H1 (cell line): ENCODE data around the gene CXCL17. TPM values are rescaled to one million over a fixed set of nuclear protein-coding genes. Genes with fewer than 3 reads are reported as not detected.

Experiments
- CTCF ChIA-PET: fragments of 300-600 bp; sonication (Branson Sonifier 250); formaldehyde crosslinking; loops from one replicate; lab custom pipeline; 2021; ENCODE audit not compliant: partially characterized antibody; lab: Charles Lee
- POLR2A ChIA-PET: fragments of 300-600 bp; sonication (Branson Sonifier 250); formaldehyde crosslinking; loops from one replicate; lab custom pipeline; 2021; ENCODE audit warnings: inconsistent platforms; ENCODE audit not compliant: partially characterized antibody; lab: Charles Lee
- DNase-seq, 2 experiments: peaks; one replicate each; pipeline versions ENCODE4 v3.0.0 to v3.0.0-alpha.2; 2010 to 2022; ENCODE audit warnings: low spot score in 2 of 2, low read depth in 1 of 2, mixed read lengths in 1 of 2
- FAIRE-seq: peaks from 2 replicates; lab custom pipeline; 2011; peaks lifted over from hg19 to GRCh38; lab: Jason Lieb, UNC
- H2AFZ ChIP-seq: 2 replicates; pipeline ENCODE4 v1.8.1; 2012; ENCODE audit warnings: low read length, inconsistent platforms
- H2AK5ac ChIP-seq: 2 replicates; pipeline ENCODE4 v1.6.1; 2013; ENCODE audit warnings: low read depth, low read length
- H2BK120ac ChIP-seq: replicated peaks from 2 replicates; pipeline ENCODE3; 2013; ENCODE audit warnings: low read depth, low read length, inconsistent platforms
- H2BK12ac ChIP-seq: 2 replicates; pipeline ENCODE4 v1.6.1; 2013; ENCODE audit warnings: low read depth, low read length
- H2BK15ac ChIP-seq: 2 replicates; pipeline ENCODE4 v1.6.1; 2013; ENCODE audit warnings: low read length
- H2BK20ac ChIP-seq: 2 replicates; pipeline ENCODE4 v1.6.1; 2013; ENCODE audit warnings: low read length
- H2BK5ac ChIP-seq: 2 replicates; pipeline ENCODE4 v1.6.1; 2013; ENCODE audit warnings: low read depth, low read length
- H3K14ac ChIP-seq: 2 replicates; pipeline ENCODE4 v1.6.1; 2013; ENCODE audit warnings: inconsistent platforms; ENCODE audit not compliant: insufficient read length
- H3K18ac ChIP-seq: 2 replicates; pipeline ENCODE4 v1.6.1; 2013; ENCODE audit warnings: low read length; ENCODE audit errors: extremely low read depth
- H3K23ac ChIP-seq: 2 replicates; pipeline ENCODE4 v1.6.1; 2013; ENCODE audit warnings: inconsistent platforms; ENCODE audit not compliant: insufficient read length
- H3K23me2 ChIP-seq: 2 replicates; pipeline ENCODE4 v1.6.1; 2013; ENCODE audit warnings: low read depth, low read length
- H3K27ac ChIP-seq: 2 replicates; pipeline ENCODE4 v1.6.1; 2011; ENCODE audit warnings: low read depth, low read length, inconsistent platforms
- H3K27me3 ChIP-seq, 4 experiments: replicated peaks in 1 of 4; 1 replicate in 1 of 4; 2 replicates in 3 of 4; pipeline versions ENCODE4 v1.6.1 to v1.8.1; 2011 to 2013; ENCODE audit warnings: low read length in 3 of 4, mild to moderate bottlenecking in 3 of 4, inconsistent platforms in 2 of 4, mixed read lengths in 2 of 4, moderate library complexity in 1 of 4; ENCODE audit not compliant: control insufficient read depth in 3 of 4, insufficient read depth in 3 of 4; ENCODE audit errors: extremely low read depth in 1 of 4
- H3K36me3 ChIP-seq, 4 experiments: 2 replicates each; pipeline versions ENCODE4 v1.6.1 to v1.8.1; 2011 to 2013; ENCODE audit warnings: mild to moderate bottlenecking in 4 of 4, low read length in 3 of 4, moderate library complexity in 2 of 4, control low read depth in 1 of 4, inconsistent platforms in 1 of 4; ENCODE audit not compliant: insufficient read depth in 4 of 4, control insufficient read depth in 2 of 4
- H3K4ac ChIP-seq: replicated peaks from 2 replicates; pipeline ENCODE3; 2013; ENCODE audit warnings: low read length, low read depth, mixed read lengths, inconsistent platforms; ENCODE audit not compliant: insufficient read length
- H3K4me1 ChIP-seq, 4 experiments: replicated peaks in 1 of 4; 1 replicate in 1 of 4; 2 replicates in 3 of 4; pipeline versions ENCODE4 v1.6.1 to v1.8.1; 2011 to 2013; ENCODE audit warnings: low read length in 3 of 4, inconsistent platforms in 2 of 4, mixed read lengths in 1 of 4; ENCODE audit not compliant: insufficient read depth in 4 of 4, control insufficient read depth in 3 of 4
- H3K4me2 ChIP-seq, 2 experiments: 2 replicates each; pipeline versions ENCODE4 v1.6.1 to v1.8.1; 2011 to 2013; ENCODE audit warnings: low read depth in 2 of 2, low read length in 2 of 2, control low read depth in 1 of 2, inconsistent platforms in 1 of 2, mild to moderate bottlenecking in 1 of 2; ENCODE audit not compliant: insufficient read depth in 1 of 2
- H3K4me3 ChIP-seq, 4 experiments: fragments of 200-600, 300-600 bp in 1 of 4; sonication (generic), shearing (Covaris generic), sonication (Bioruptor Twin) in 1 of 4; 2 replicates each; pipeline versions ENCODE4 v1.5.1 to v1.8.1; 2011 to 2016; ENCODE audit warnings: low read length in 4 of 4, low read depth in 3 of 4, control low read depth in 2 of 4, inconsistent platforms in 2 of 4, mild to moderate bottlenecking in 2 of 4, mixed read lengths in 1 of 4, moderate library complexity in 1 of 4; ENCODE audit not compliant: insufficient read depth in 2 of 4; ENCODE audit errors: extremely low read depth in 1 of 4
- H3K56ac ChIP-seq: replicated peaks from 2 replicates; pipeline ENCODE3; 2013; ENCODE audit warnings: low read depth, mild to moderate bottlenecking, mixed read lengths, low read length, inconsistent platforms; ENCODE audit not compliant: insufficient read length
- H3K79me1 ChIP-seq: 2 replicates; pipeline ENCODE4 v1.6.1; 2013; ENCODE audit warnings: low read depth, low read length, control low read depth
- H3K79me2 ChIP-seq, 2 experiments: 2 replicates each; pipeline versions ENCODE4 v1.6.1 to v1.8.1; 2012 to 2013; ENCODE audit warnings: low read length in 2 of 2, mild to moderate bottlenecking in 2 of 2, inconsistent platforms in 1 of 2; ENCODE audit not compliant: insufficient read depth in 2 of 2, control insufficient read depth in 1 of 2
- H3K9ac ChIP-seq, 4 experiments: replicated peaks in 1 of 4; 1 replicate in 1 of 4; 2 replicates in 3 of 4; pipeline versions ENCODE4 v1.6.1 to v1.8.1; 2011 to 2013; ENCODE audit warnings: low read depth in 3 of 4, low read length in 3 of 4, control low read depth in 2 of 4, mild to moderate bottlenecking in 2 of 4, moderate library complexity in 2 of 4, inconsistent platforms in 1 of 4; ENCODE audit errors: extremely low read depth in 1 of 4
- H3K9me3 ChIP-seq, 2 experiments: 2 replicates each; pipeline versions ENCODE4 v1.6.1 to v1.8.1; 2012 to 2013; ENCODE audit warnings: mild to moderate bottlenecking in 2 of 2, moderate library complexity in 2 of 2, control low read depth in 1 of 2, inconsistent platforms in 1 of 2, low read depth in 1 of 2, low read length in 1 of 2, mixed read lengths in 1 of 2; ENCODE audit not compliant: insufficient read depth in 2 of 2
- H4K20me1 ChIP-seq, 2 experiments: replicated peaks in 1 of 2; 2 replicates each; pipeline versions ENCODE3 to v1.8.1; 2011 to 2013; ENCODE audit warnings: inconsistent platforms in 2 of 2, low read length in 2 of 2, mild to moderate bottlenecking in 1 of 2; ENCODE audit not compliant: insufficient read depth in 2 of 2, control insufficient read depth in 1 of 2
- H4K5ac ChIP-seq: 2 replicates; pipeline ENCODE4 v1.6.1; 2013; ENCODE audit warnings: low read length, low read depth, mixed read lengths, inconsistent platforms; ENCODE audit not compliant: insufficient read length
- H4K8ac ChIP-seq: 2 replicates; pipeline ENCODE4 v1.8.0; 2013; ENCODE audit warnings: mild to moderate bottlenecking, moderate library complexity, low read length, inconsistent platforms; ENCODE audit not compliant: insufficient read depth; ENCODE audit errors: extremely low read depth
- H4K91ac ChIP-seq: replicated peaks from 2 replicates; pipeline ENCODE3; 2013; ENCODE audit warnings: low read length, mixed read lengths, inconsistent platforms; ENCODE audit not compliant: insufficient read length
- CREB1 ChIP-seq: IDR thresholded peaks from 2 replicates; pipeline ENCODE4 v1.6.1; 2012; ENCODE audit warnings: inconsistent platforms
- JUN ChIP-seq: IDR thresholded peaks from 2 replicates; pipeline ENCODE4 v1.6.1; 2011; ENCODE audit warnings: low read depth, mild to moderate bottlenecking, improper control_type of control experiment, low read length
- KDM4A ChIP-seq: IDR thresholded peaks from one replicate; pipeline ENCODE4 v1.7.1; 2012; ENCODE audit warnings: low read depth, mild to moderate bottlenecking, moderate library complexity, low read length, inconsistent platforms; ENCODE audit not compliant: severe bottlenecking
- POLR2A ChIP-seq, 2 experiments: IDR thresholded peaks; 1 replicate in 1 of 2; 2 replicates in 1 of 2; pipeline ENCODE4 v1.6.1; 2011; ENCODE audit warnings: low read depth in 2 of 2, low read length in 2 of 2, mild to moderate bottlenecking in 2 of 2; ENCODE audit errors: control extremely low read depth in 1 of 2
- POLR2AphosphoS5 ChIP-seq: IDR thresholded peaks from 2 replicates; pipeline ENCODE4 v1.6.1; 2011; ENCODE audit warnings: low read depth, low read length
- RAD21 ChIP-seq, 2 experiments: IDR thresholded peaks in 1 of 2; conservative IDR thresholded peaks in 1 of 2; 2 replicates each; pipeline ENCODE4 v1.6.1; 2011; ENCODE audit warnings: low read depth in 2 of 2, low read length in 2 of 2, improper control_type of control experiment in 1 of 2, inconsistent platforms in 1 of 2, mild to moderate bottlenecking in 1 of 2, moderate library complexity in 1 of 2
- SP4 ChIP-seq: IDR thresholded peaks from 2 replicates; pipeline ENCODE4 v1.6.1; 2012; ENCODE audit warnings: low read length, inconsistent platforms
- TAF1 ChIP-seq: IDR thresholded peaks from 2 replicates; pipeline ENCODE4 v1.6.1; 2011; ENCODE audit warnings: mild to moderate bottlenecking, low read depth, low read length
- YY1 ChIP-seq: IDR thresholded peaks from 2 replicates; pipeline ENCODE4 v1.6.1; 2011; ENCODE audit warnings: low read depth, mild to moderate bottlenecking, low read length
- WGBS, 2 experiments: shearing (Covaris generic) in 1 of 2; methylation state at CpG; one replicate each; pipeline versions ENCODE4 v1.1.6 to v1.1.7; 2013 to 2015; ENCODE audit warnings: low lambda C conversion rate in 2 of 2, mixed read lengths in 2 of 2, inconsistent platforms in 1 of 2, low coverage in 1 of 2, missing lambda C conversion rate in 1 of 2; ENCODE audit not compliant: insufficient replicate concordance in 2 of 2, insufficient coverage in 1 of 2, insufficient read length in 1 of 2; ENCODE audit errors: extremely low coverage in 1 of 2, missing lambda C conversion rate in 1 of 2; 5-methylcytosine and 5-hydroxymethylcytosine counted together
- polyA plus RNA-seq, 7 experiments: library from polyadenylated mRNA; depleted of rRNA in 3 of 7; stranded (reverse) in 5 of 7; unstranded in 2 of 7; fragments of >200 nt in 5 of 7; fragments of 200-250 nt in 2 of 7; gene quantifications; 1 replicate in 5 of 7; 2 replicates in 1 of 7; 4 replicates in 1 of 7; pipeline versions ENCODE4 v1.2.1 to v1.2.3, GENCODE V29; 2011 to 2013; ENCODE audit warnings: missing spikeins in 2 of 7, mixed read lengths in 2 of 7
- total RNA-seq: library from RNA; stranded (reverse); fragmentation: NEBNext Ultra II Directional; extraction: Animal tissue kit (Norgen Biotek cat#: 25700); gene quantifications from 2 replicates; pipeline ENCODE4 v1.2.1, GENCODE V29; 2021

The CXCL17 gene
- total and polyA plus RNA-seq, 2 of the 8 experiments (the other 6 are each of a cell fraction or from before 2014, with no cell fraction given): not detected

- DNase-seq: no peak
- FAIRE-seq: no peak
- Histone ChIP-seq H3K9ac (no peak overlapping the region), H3K14ac (no peak overlapping the region), H3K18ac (no peak overlapping the region), H2BK15ac (no peak overlapping the region), H3K4ac (no peak overlapping the region), H2BK120ac (no peak overlapping the region), H4K5ac (no peak overlapping the region), H3K23ac (no peak overlapping the region), H4K91ac (no peak overlapping the region), H3K56ac (no peak overlapping the region), H3K4me3 (no peak overlapping the region), H3K79me2 (peaks cover 0 to 6% of the 10 kb centered on the region in 2 experiments; a peak in 1 of 4 replicates), H3K27ac (no peak overlapping the region), H2BK20ac (no peak overlapping the region), H2AFZ (no peak overlapping the region), H3K36me3 (no peaks in the 10 kb centered on the region), H4K20me1 (peaks cover 4 to 21% of the 10 kb centered on the region in 2 experiments), H2BK12ac (no peak overlapping the region), H3K23me2 (peaks cover 19% of the 10 kb centered on the region; the same call in 1 of the 2 replicates), H2AK5ac (no peak overlapping the region), H3K9me3 (no peaks in the 10 kb centered on the region), H3K4me1 (peaks cover 7 to 18% (median 13%) of the 10 kb centered on the region in 4 experiments; a peak in 6 of 7 replicates), H4K8ac (no peak overlapping the region), H3K27me3 (peaks cover 0 to 10% (median 5%) of the 10 kb centered on the region in 4 experiments; a peak in 5 of 7 replicates), H3K4me2 (peak overlapping the region in 1 of 2 experiments; percentile 94; a peak in 1 of 4 replicates), H2BK5ac (no peak overlapping the region), H3K79me1 (peaks cover 10% of the 10 kb centered on the region)
- POLR2A ChIA-PET: interaction anchor here (0.9 to 7.7 kb wide), 9 partner anchors 12 to 540 kb away, joined by 3 to 47 read pairs (median 4); partner anchors contain the start of genes CNFN and RPS19
- WGBS, 2 experiments: 89% methylated on average over 1 of the region's 1 CpG; no CpG with 5 or more reads in 1 of the 2 experiments
- CTCF ChIA-PET: interaction anchor here (0.6 to 3.2 kb wide), 22 partner anchors 9 to 1925 kb away, joined by 3 to 27 read pairs (median 4); no protein-coding TSS in a partner anchor
- TF ChIP-seq JUN (no peak), RAD21 (IDR thresholded peaks at IDR 0.05 in 1 of 2, conservative IDR thresholded peaks at IDR 0.05 in 1 of 2; ENCODE audit: low read depth in 2 of 2, low read length in 2 of 2) (no peak), POLR2A (IDR thresholded peaks at IDR 0.05; ENCODE audit: control extremely low read depth in 1 of 2, low read depth in 2 of 2, low read length in 2 of 2) (no peak), TAF1 (no peak), KDM4A (no peak), POLR2AphosphoS5 (no peak), SP4 (no peak), YY1 (no peak), CREB1 (no peak)
Observed at GRCh38 chr19:42400404-42400803, 42.3 kb downstream of the CXCL17 start.
